H1 (cell line): ENCODE results near the gene HS2ST1. TPM values are rescaled to one million over a fixed set of nuclear protein-coding genes. Genes with fewer than 3 reads are reported as not detected.

Experiments used
- CTCF ChIA-PET: fragments of 300-600 bp; sonication (Branson Sonifier 250); formaldehyde crosslinking; loops from one replicate; lab custom pipeline; 2021; ENCODE audit not compliant: partially characterized antibody; lab: Charles Lee
- POLR2A ChIA-PET: fragments of 300-600 bp; sonication (Branson Sonifier 250); formaldehyde crosslinking; loops from one replicate; lab custom pipeline; 2021; ENCODE audit warnings: inconsistent platforms; ENCODE audit not compliant: partially characterized antibody; lab: Charles Lee
- DNase-seq, 2 experiments: peaks; one replicate each; pipeline versions ENCODE4 v3.0.0 to v3.0.0-alpha.2; 2010 to 2022; ENCODE audit warnings: low spot score in 2 of 2, low read depth in 1 of 2, mixed read lengths in 1 of 2
- FAIRE-seq: peaks from 2 replicates; lab custom pipeline; 2011; peaks lifted over from hg19 to GRCh38; lab: Jason Lieb, UNC
- H2AFZ ChIP-seq: 2 replicates; pipeline ENCODE4 v1.8.1; 2012; ENCODE audit warnings: low read length, inconsistent platforms
- H2AK5ac ChIP-seq: 2 replicates; pipeline ENCODE4 v1.6.1; 2013; ENCODE audit warnings: low read depth, low read length
- H2BK120ac ChIP-seq: replicated peaks from 2 replicates; pipeline ENCODE3; 2013; ENCODE audit warnings: low read depth, low read length, inconsistent platforms
- H2BK12ac ChIP-seq: 2 replicates; pipeline ENCODE4 v1.6.1; 2013; ENCODE audit warnings: low read depth, low read length
- H2BK15ac ChIP-seq: 2 replicates; pipeline ENCODE4 v1.6.1; 2013; ENCODE audit warnings: low read length
- H2BK20ac ChIP-seq: 2 replicates; pipeline ENCODE4 v1.6.1; 2013; ENCODE audit warnings: low read length
- H2BK5ac ChIP-seq: 2 replicates; pipeline ENCODE4 v1.6.1; 2013; ENCODE audit warnings: low read depth, low read length
- H3K14ac ChIP-seq: 2 replicates; pipeline ENCODE4 v1.6.1; 2013; ENCODE audit warnings: inconsistent platforms; ENCODE audit not compliant: insufficient read length
- H3K18ac ChIP-seq: 2 replicates; pipeline ENCODE4 v1.6.1; 2013; ENCODE audit warnings: low read length; ENCODE audit errors: extremely low read depth
- H3K23ac ChIP-seq: 2 replicates; pipeline ENCODE4 v1.6.1; 2013; ENCODE audit warnings: inconsistent platforms; ENCODE audit not compliant: insufficient read length
- H3K23me2 ChIP-seq: 2 replicates; pipeline ENCODE4 v1.6.1; 2013; ENCODE audit warnings: low read depth, low read length
- H3K27ac ChIP-seq: 2 replicates; pipeline ENCODE4 v1.6.1; 2011; ENCODE audit warnings: low read depth, low read length, inconsistent platforms
- H3K27me3 ChIP-seq, 4 experiments: replicated peaks in 1 of 4; 1 replicate in 1 of 4; 2 replicates in 3 of 4; pipeline versions ENCODE4 v1.6.1 to v1.8.1; 2011 to 2013; ENCODE audit warnings: low read length in 3 of 4, mild to moderate bottlenecking in 3 of 4, inconsistent platforms in 2 of 4, mixed read lengths in 2 of 4, moderate library complexity in 1 of 4; ENCODE audit not compliant: control insufficient read depth in 3 of 4, insufficient read depth in 3 of 4; ENCODE audit errors: extremely low read depth in 1 of 4
- H3K36me3 ChIP-seq, 4 experiments: 2 replicates each; pipeline versions ENCODE4 v1.6.1 to v1.8.1; 2011 to 2013; ENCODE audit warnings: mild to moderate bottlenecking in 4 of 4, low read length in 3 of 4, moderate library complexity in 2 of 4, control low read depth in 1 of 4, inconsistent platforms in 1 of 4; ENCODE audit not compliant: insufficient read depth in 4 of 4, control insufficient read depth in 2 of 4
- H3K4ac ChIP-seq: replicated peaks from 2 replicates; pipeline ENCODE3; 2013; ENCODE audit warnings: low read length, low read depth, mixed read lengths, inconsistent platforms; ENCODE audit not compliant: insufficient read length
- H3K4me1 ChIP-seq, 4 experiments: replicated peaks in 1 of 4; 1 replicate in 1 of 4; 2 replicates in 3 of 4; pipeline versions ENCODE4 v1.6.1 to v1.8.1; 2011 to 2013; ENCODE audit warnings: low read length in 3 of 4, inconsistent platforms in 2 of 4, mixed read lengths in 1 of 4; ENCODE audit not compliant: insufficient read depth in 4 of 4, control insufficient read depth in 3 of 4
- H3K4me2 ChIP-seq, 2 experiments: 2 replicates each; pipeline versions ENCODE4 v1.6.1 to v1.8.1; 2011 to 2013; ENCODE audit warnings: low read depth in 2 of 2, low read length in 2 of 2, control low read depth in 1 of 2, inconsistent platforms in 1 of 2, mild to moderate bottlenecking in 1 of 2; ENCODE audit not compliant: insufficient read depth in 1 of 2
- H3K4me3 ChIP-seq, 4 experiments: fragments of 200-600, 300-600 bp in 1 of 4; sonication (generic), shearing (Covaris generic), sonication (Bioruptor Twin) in 1 of 4; 2 replicates each; pipeline versions ENCODE4 v1.5.1 to v1.8.1; 2011 to 2016; ENCODE audit warnings: low read length in 4 of 4, low read depth in 3 of 4, control low read depth in 2 of 4, inconsistent platforms in 2 of 4, mild to moderate bottlenecking in 2 of 4, mixed read lengths in 1 of 4, moderate library complexity in 1 of 4; ENCODE audit not compliant: insufficient read depth in 2 of 4; ENCODE audit errors: extremely low read depth in 1 of 4
- H3K56ac ChIP-seq: replicated peaks from 2 replicates; pipeline ENCODE3; 2013; ENCODE audit warnings: low read depth, mild to moderate bottlenecking, mixed read lengths, low read length, inconsistent platforms; ENCODE audit not compliant: insufficient read length
- H3K79me1 ChIP-seq: 2 replicates; pipeline ENCODE4 v1.6.1; 2013; ENCODE audit warnings: low read depth, low read length, control low read depth
- H3K79me2 ChIP-seq, 2 experiments: 2 replicates each; pipeline versions ENCODE4 v1.6.1 to v1.8.1; 2012 to 2013; ENCODE audit warnings: low read length in 2 of 2, mild to moderate bottlenecking in 2 of 2, inconsistent platforms in 1 of 2; ENCODE audit not compliant: insufficient read depth in 2 of 2, control insufficient read depth in 1 of 2
- H3K9ac ChIP-seq, 4 experiments: replicated peaks in 1 of 4; 1 replicate in 1 of 4; 2 replicates in 3 of 4; pipeline versions ENCODE4 v1.6.1 to v1.8.1; 2011 to 2013; ENCODE audit warnings: low read depth in 3 of 4, low read length in 3 of 4, control low read depth in 2 of 4, mild to moderate bottlenecking in 2 of 4, moderate library complexity in 2 of 4, inconsistent platforms in 1 of 4; ENCODE audit errors: extremely low read depth in 1 of 4
- H3K9me3 ChIP-seq, 2 experiments: 2 replicates each; pipeline versions ENCODE4 v1.6.1 to v1.8.1; 2012 to 2013; ENCODE audit warnings: mild to moderate bottlenecking in 2 of 2, moderate library complexity in 2 of 2, control low read depth in 1 of 2, inconsistent platforms in 1 of 2, low read depth in 1 of 2, low read length in 1 of 2, mixed read lengths in 1 of 2; ENCODE audit not compliant: insufficient read depth in 2 of 2
- H4K20me1 ChIP-seq, 2 experiments: replicated peaks in 1 of 2; 2 replicates each; pipeline versions ENCODE3 to v1.8.1; 2011 to 2013; ENCODE audit warnings: inconsistent platforms in 2 of 2, low read length in 2 of 2, mild to moderate bottlenecking in 1 of 2; ENCODE audit not compliant: insufficient read depth in 2 of 2, control insufficient read depth in 1 of 2
- H4K5ac ChIP-seq: 2 replicates; pipeline ENCODE4 v1.6.1; 2013; ENCODE audit warnings: low read length, low read depth, mixed read lengths, inconsistent platforms; ENCODE audit not compliant: insufficient read length
- H4K8ac ChIP-seq: 2 replicates; pipeline ENCODE4 v1.8.0; 2013; ENCODE audit warnings: mild to moderate bottlenecking, moderate library complexity, low read length, inconsistent platforms; ENCODE audit not compliant: insufficient read depth; ENCODE audit errors: extremely low read depth
- H4K91ac ChIP-seq: replicated peaks from 2 replicates; pipeline ENCODE3; 2013; ENCODE audit warnings: low read length, mixed read lengths, inconsistent platforms; ENCODE audit not compliant: insufficient read length
- BCL11A ChIP-seq, 2 experiments: IDR thresholded peaks; one replicate each; pipeline ENCODE4 v1.6.1; 2011; ENCODE audit warnings: low read depth in 2 of 2, low read length in 2 of 2, mild to moderate bottlenecking in 2 of 2
- CTBP2 ChIP-seq: IDR thresholded peaks from 2 replicates; pipeline ENCODE4 v1.7.0; 2011; ENCODE audit warnings: borderline replicate concordance, mild to moderate bottlenecking, moderate library complexity, mixed read lengths, low read length; ENCODE audit not compliant: insufficient read depth, insufficient read length
- EZH2 ChIP-seq: fragments of 200-600 bp; sonication (generic); IDR thresholded peaks from 2 replicates; pipeline ENCODE4 v1.7.1; 2012; ENCODE audit warnings: low read depth, mild to moderate bottlenecking, moderate library complexity, low read length, inconsistent platforms; ENCODE audit not compliant: severe bottlenecking
- GABPA ChIP-seq: IDR thresholded peaks from 2 replicates; pipeline ENCODE4 v1.6.1; 2011; ENCODE audit warnings: mild to moderate bottlenecking, low read length, moderate library complexity, borderline replicate concordance; ENCODE audit not compliant: insufficient read depth
- JUN ChIP-seq: IDR thresholded peaks from 2 replicates; pipeline ENCODE4 v1.6.1; 2011; ENCODE audit warnings: low read depth, mild to moderate bottlenecking, improper control_type of control experiment, low read length
- MAFK ChIP-seq: IDR thresholded peaks from 2 replicates; pipeline ENCODE4 v1.6.1; 2012; ENCODE audit warnings: low read depth, mild to moderate bottlenecking, improper control_type of control experiment, low read length
- NRF1 ChIP-seq: IDR thresholded peaks from 2 replicates; pipeline ENCODE4 v1.6.1; 2011; ENCODE audit warnings: mild to moderate bottlenecking, low read depth, low read length, improper control_type of control experiment
- YY1 ChIP-seq: IDR thresholded peaks from 2 replicates; pipeline ENCODE4 v1.6.1; 2011; ENCODE audit warnings: low read depth, mild to moderate bottlenecking, low read length
- WGBS, 2 experiments: shearing (Covaris generic) in 1 of 2; methylation state at CpG; one replicate each; pipeline versions ENCODE4 v1.1.6 to v1.1.7; 2013 to 2015; ENCODE audit warnings: low lambda C conversion rate in 2 of 2, mixed read lengths in 2 of 2, inconsistent platforms in 1 of 2, low coverage in 1 of 2, missing lambda C conversion rate in 1 of 2; ENCODE audit not compliant: insufficient replicate concordance in 2 of 2, insufficient coverage in 1 of 2, insufficient read length in 1 of 2; ENCODE audit errors: extremely low coverage in 1 of 2, missing lambda C conversion rate in 1 of 2; 5-methylcytosine and 5-hydroxymethylcytosine counted together
- polyA plus RNA-seq, 7 experiments: library from polyadenylated mRNA; depleted of rRNA in 3 of 7; stranded (reverse) in 5 of 7; unstranded in 2 of 7; fragments of >200 nt in 5 of 7; fragments of 200-250 nt in 2 of 7; gene quantifications; 1 replicate in 5 of 7; 2 replicates in 1 of 7; 4 replicates in 1 of 7; pipeline versions ENCODE4 v1.2.1 to v1.2.3, GENCODE V29; 2011 to 2013; ENCODE audit warnings: missing spikeins in 2 of 7, mixed read lengths in 2 of 7
- total RNA-seq: library from RNA; stranded (reverse); fragmentation: NEBNext Ultra II Directional; extraction: Animal tissue kit (Norgen Biotek cat#: 25700); gene quantifications from 2 replicates; pipeline ENCODE4 v1.2.1, GENCODE V29; 2021

The HS2ST1 gene
- total and polyA plus RNA-seq, 2 of the 8 experiments (the other 6 are each of a cell fraction or from before 2014, with no cell fraction given): 5.2 to 28.3 TPM

- no peak for DNase-seq
- 91% methylated on average over 4 of the region's 4 CpGs; no CpG with 5 or more reads in 1 of the 2 experiments for WGBS, 2 experiments
- POLR2A ChIA-PET: no interaction called here
These were observed 216.0 kb downstream of the HS2ST1 start for GRCh38 chr1:87130438-87130837.

More at GRCh38 chr1:87130438-87130837, 216.0 kb downstream of the HS2ST1 start:
- TF ChIP-seq NRF1: no peak
- TF ChIP-seq CTBP2: no peak
- no peak for TF ChIP-seq GABPA
- no peak for TF ChIP-seq YY1
- no peak for TF ChIP-seq MAFK
- no peak for TF ChIP-seq JUN
- TF ChIP-seq BCL11A (IDR thresholded peaks at IDR 0.05; ENCODE audit: low read depth in 2 of 2, low read length in 2 of 2): no peak
- TF ChIP-seq EZH2: no peak
- Histone ChIP-seq H3K18ac (no peak overlapping the region), H3K4ac (no peak overlapping the region), H4K5ac (no peak overlapping the region), H3K23ac (no peak overlapping the region), H2BK20ac (no peak overlapping the region), H3K79me2 (no peaks in the 10 kb centered on the region), H3K4me3 (no peak overlapping the region), H3K27ac (no peak overlapping the region), H3K23me2 (peaks cover 3% of the 10 kb centered on the region; the same call in 1 of the 2 replicates), H3K14ac (no peak overlapping the region), H3K36me3 (no peaks in the 10 kb centered on the region), H3K56ac (no peak overlapping the region), H3K9me3 (no peaks in the 10 kb centered on the region), H3K4me1 (peaks cover 0 to 6% (median under 1%) of the 10 kb centered on the region in 4 experiments; a peak in 4 of 7 replicates), H2BK15ac (no peak overlapping the region), H3K79me1 (no peaks in the 10 kb centered on the region), H2AFZ (no peak overlapping the region), H3K9ac (no peak overlapping the region), H4K91ac (no peak overlapping the region), H4K8ac (no peak overlapping the region; the same call in 1 of the 2 replicates), H2AK5ac (no peak overlapping the region), H2BK5ac (no peak overlapping the region), H4K20me1 (no peaks in the 10 kb centered on the region), H2BK12ac (no peak overlapping the region), H2BK120ac (no peak overlapping the region), H3K27me3 (peaks cover 0 to 14% (median 11%) of the 10 kb centered on the region in 4 experiments; a peak in 5 of 7 replicates), H3K4me2 (no peak overlapping the region)
- CTCF ChIA-PET: interaction anchor here (0.6 to 2.0 kb wide), 12 partner anchors 9 to 1437 kb away, joined by 3 to 7 read pairs (median 4); no protein-coding TSS in a partner anchor
- no peak for FAIRE-seq
